H1 (cell line): ENCODE data around the gene ZNF148.

Source experiments
- CTCF ChIP-seq, 3 experiments: IDR thresholded peaks; 1 replicate in 2 of 3; 2 replicates in 1 of 3; pipeline versions ENCODE4 v1.5.1 to v1.6.1; 2011; ENCODE audit warnings: low read length in 3 of 3, mild to moderate bottlenecking in 3 of 3, inconsistent platforms in 2 of 3, low read depth in 1 of 3, moderate library complexity in 1 of 3; ENCODE audit not compliant: insufficient read depth in 1 of 3; ENCODE audit errors: control extremely low read depth in 1 of 3
- EZH2 ChIP-seq: fragments of 200-600 bp; sonication (generic); IDR thresholded peaks from 2 replicates; pipeline ENCODE4 v1.7.1; 2012; ENCODE audit warnings: low read depth, mild to moderate bottlenecking, moderate library complexity, low read length, inconsistent platforms; ENCODE audit not compliant: severe bottlenecking
- MAFK ChIP-seq: IDR thresholded peaks from 2 replicates; pipeline ENCODE4 v1.6.1; 2012; ENCODE audit warnings: low read depth, mild to moderate bottlenecking, improper control_type of control experiment, low read length
- NANOG ChIP-seq: IDR thresholded peaks from 2 replicates; pipeline ENCODE4 v1.6.1; 2011; ENCODE audit warnings: low read length, low read depth, mild to moderate bottlenecking, inconsistent platforms; ENCODE audit not compliant: insufficient read depth, poor library complexity, severe bottlenecking
- POLR2A ChIP-seq, 2 experiments: IDR thresholded peaks; 1 replicate in 1 of 2; 2 replicates in 1 of 2; pipeline ENCODE4 v1.6.1; 2011; ENCODE audit warnings: low read depth in 2 of 2, low read length in 2 of 2, mild to moderate bottlenecking in 2 of 2; ENCODE audit errors: control extremely low read depth in 1 of 2
- SIN3A ChIP-seq, 2 experiments: IDR thresholded peaks in 1 of 2; conservative IDR thresholded peaks in 1 of 2; 2 replicates each; pipeline ENCODE4 v1.6.1; 2011 to 2012; ENCODE audit warnings: low read length in 2 of 2, improper control_type of control experiment in 1 of 2, low read depth in 1 of 2, mild to moderate bottlenecking in 1 of 2
- TAF1 ChIP-seq: IDR thresholded peaks from 2 replicates; pipeline ENCODE4 v1.6.1; 2011; ENCODE audit warnings: mild to moderate bottlenecking, low read depth, low read length
- TEAD4 ChIP-seq: IDR thresholded peaks from 2 replicates; pipeline ENCODE4 v1.6.1; 2012; ENCODE audit warnings: low read depth, low read length, inconsistent platforms, mixed read lengths

- no peak for TF ChIP-seq CTCF (IDR thresholded peaks at IDR 0.05; ENCODE audit: control extremely low read depth in 1 of 3, insufficient read depth in 1 of 3, low read depth in 1 of 3, low read length in 3 of 3)
- no peak for TF ChIP-seq TAF1
- TF ChIP-seq SIN3A (conservative IDR thresholded peaks at IDR 0.05 in 1 of 2, IDR thresholded peaks at IDR 0.05 in 1 of 2; ENCODE audit: low read depth in 1 of 2, low read length in 2 of 2): no peak
- no peak for TF ChIP-seq EZH2
- TF ChIP-seq POLR2A (IDR thresholded peaks at IDR 0.05; ENCODE audit: control extremely low read depth in 1 of 2, low read depth in 2 of 2, low read length in 2 of 2): no peak
- TF ChIP-seq NANOG: no peak
- no peak for TF ChIP-seq MAFK
- no peak for TF ChIP-seq TEAD4
These were observed 15.4 kb downstream of the ZNF148 start for GRCh38 chr3:125359700-125360099.
